GM23248 (cell line): ENCODE measurements around the gene SEC14L5. TPM values are rescaled to one million over a fixed set of nuclear protein-coding genes. Genes with fewer than 3 reads are reported as not detected.

ENCODE experiments used
- DNase-seq: peaks from one replicate; pipeline ENCODE4 v3.0.0-alpha.2; 2015
- H2AFZ ChIP-seq: fragments of 200-600 bp; sonication (generic); 2 replicates; pipeline ENCODE4 v1.6.1; 2016; ENCODE audit warnings: antibody characterized with exemption
- H3F3A ChIP-seq: fragments of 200-600 bp; sonication (generic); 2 replicates; pipeline ENCODE4 v1.6.1; 2016; ENCODE audit warnings: mild to moderate bottlenecking, antibody characterized with exemption, mixed run types; ENCODE audit not compliant: insufficient read depth
- H3K27ac ChIP-seq: fragments of 200-600 bp; sonication (generic); 2 replicates; pipeline ENCODE4 v1.5.1; 2016; ENCODE audit warnings: mild to moderate bottlenecking
- H3K27me3 ChIP-seq: fragments of 200-600 bp; sonication (generic); replicated peaks from 2 replicates; pipeline ENCODE4 v1.6.1; 2016; ENCODE audit warnings: mild to moderate bottlenecking; ENCODE audit not compliant: insufficient read depth
- H3K36me3 ChIP-seq: fragments of 200-600 bp; sonication (generic); 2 replicates; pipeline ENCODE4 v1.6.1; 2016; ENCODE audit warnings: low read depth, mild to moderate bottlenecking
- H3K4me1 ChIP-seq: fragments of 200-600 bp; sonication (generic); 2 replicates; pipeline ENCODE4 v1.6.1; 2016; ENCODE audit warnings: mild to moderate bottlenecking; ENCODE audit not compliant: insufficient read depth
- H3K4me2 ChIP-seq: fragments of 200-600 bp; sonication (generic); one replicate; pipeline ENCODE4 v1.6.1; 2016; ENCODE audit warnings: mild to moderate bottlenecking; ENCODE audit not compliant: unreplicated experiment
- H3K4me3 ChIP-seq: fragments of 200-600 bp; sonication (generic); 2 replicates; pipeline ENCODE4 v1.5.1; 2016; ENCODE audit warnings: mild to moderate bottlenecking
- H3K79me2 ChIP-seq: fragments of 200-600 bp; sonication (generic); 2 replicates; pipeline ENCODE4 v1.6.1; 2016; ENCODE audit warnings: mild to moderate bottlenecking; ENCODE audit not compliant: insufficient read depth
- H3K9ac ChIP-seq: fragments of 200-600 bp; sonication (generic); 2 replicates; pipeline ENCODE4 v1.6.1; 2016; ENCODE audit warnings: mild to moderate bottlenecking
- H3K9me2 ChIP-seq: fragments of 200-600 bp; sonication (generic); 2 replicates; pipeline ENCODE4 v1.6.1; 2016; ENCODE audit warnings: mixed run types, mild to moderate bottlenecking, moderate library complexity; ENCODE audit not compliant: insufficient read depth
- H3K9me3 ChIP-seq: fragments of 200-600 bp; sonication (generic); one replicate; pipeline ENCODE4 v1.6.1; 2017; ENCODE audit warnings: low read depth
- H4K20me1 ChIP-seq: fragments of 200-600 bp; sonication (generic); 2 replicates; pipeline ENCODE4 v1.6.0; 2016; ENCODE audit not compliant: insufficient read depth
- EZH2 ChIP-seq: fragments of 200-600 bp; sonication (generic); IDR thresholded peaks from 2 replicates; pipeline ENCODE4 v1.6.1; 2018; ENCODE audit warnings: antibody characterized with exemption, mild to moderate bottlenecking; ENCODE audit not compliant: insufficient read depth, poor library complexity, severe bottlenecking
- EZH2phosphoT487 ChIP-seq: fragments of 200-600 bp; sonication (generic); IDR thresholded peaks from 2 replicates; pipeline ENCODE4 v1.6.1; 2018; ENCODE audit warnings: antibody characterized with exemption, moderate library complexity, mild to moderate bottlenecking, low read depth; ENCODE audit not compliant: insufficient read depth
- WGBS, 2 experiments: methylation state at CpG; one replicate each; pipeline ENCODE4 v1.1.6; 2015 to 2017; ENCODE audit warnings: low lambda C conversion rate in 2 of 2, low coverage in 1 of 2; ENCODE audit errors: missing lambda C conversion rate in 2 of 2; 5-methylcytosine and 5-hydroxymethylcytosine counted together
- in situ Hi-C: fragments of 300-500 bp; cut with MboI; formaldehyde crosslinking; loops from 2 replicates; pipeline ENCODE4 v1.15.0; 2020
- polyA plus RNA-seq: library from polyadenylated mRNA; unstranded; fragments of >200 nt; fragmentation: Nextera tagmentation; extraction: Ambion mirVana; gene quantifications from 2 replicates; pipeline ENCODE4 v1.2.1, GENCODE V29; 2016
- total RNA-seq: library from RNA; depleted of rRNA; stranded (reverse); fragments of >200 nt; shearing (Covaris generic); gene quantifications from 2 replicates; pipeline ENCODE4 v1.2.3, GENCODE V29; 2014

Gene SEC14L5
- total and polyA plus RNA-seq, 2 experiments from 2014 or later = not detected

DNA sequence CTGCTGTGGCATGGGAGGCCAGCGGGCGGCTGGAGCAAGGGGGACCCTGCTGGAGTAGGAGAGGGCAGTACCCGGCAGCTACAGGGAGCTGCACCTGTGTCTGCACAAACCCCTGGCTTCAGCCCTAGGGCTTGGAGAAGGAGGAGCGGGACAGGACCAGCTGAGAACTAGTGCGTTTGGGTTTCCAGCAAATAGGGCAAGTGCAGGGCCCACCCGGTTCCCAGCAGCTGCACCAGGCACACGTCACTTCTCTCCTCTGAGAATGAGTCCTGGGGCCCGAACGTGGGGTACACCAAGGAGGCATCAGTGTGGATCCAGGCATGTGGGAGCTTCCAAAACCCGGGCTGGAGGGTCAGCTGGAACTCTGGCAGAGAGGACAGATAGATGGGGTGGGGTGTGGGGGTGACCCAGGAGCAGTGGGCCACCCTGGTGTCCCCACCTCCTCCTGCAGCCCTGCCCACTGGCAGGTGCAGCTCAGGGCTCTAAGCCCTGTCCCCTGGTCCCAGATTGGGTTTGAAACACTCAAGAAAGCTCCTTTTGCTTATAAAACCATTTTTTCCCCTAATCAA is 102.0 kb downstream of the SEC14L5 start:
- Histone ChIP-seq H2AFZ (no peak overlapping the region), H3K9me3 (no peaks in the 10 kb centered on the region), H3K27me3 (no peaks in the 10 kb centered on the region), H3K4me3 (no peak overlapping the region), H3K27ac (no peak overlapping the region), H3K4me2 (no peak overlapping the region), H3K9me2 (no peaks in the 10 kb centered on the region), H3K36me3 (no peaks in the 10 kb centered on the region), H3K9ac (no peak overlapping the region), H3K4me1 (no peaks in the 10 kb centered on the region), H4K20me1 (no peaks in the 10 kb centered on the region), H3F3A (no peaks in the 10 kb centered on the region), H3K79me2 (no peaks in the 10 kb centered on the region)
- in situ Hi-C loops = no loop called here
- no peak for DNase-seq
- 54 to 58% methylated on average over 9 to 10 of the region's 10 CpGs for WGBS, 2 experiments
- TF ChIP-seq EZH2 (no peak), EZH2phosphoT487 (no peak)

DNA sequence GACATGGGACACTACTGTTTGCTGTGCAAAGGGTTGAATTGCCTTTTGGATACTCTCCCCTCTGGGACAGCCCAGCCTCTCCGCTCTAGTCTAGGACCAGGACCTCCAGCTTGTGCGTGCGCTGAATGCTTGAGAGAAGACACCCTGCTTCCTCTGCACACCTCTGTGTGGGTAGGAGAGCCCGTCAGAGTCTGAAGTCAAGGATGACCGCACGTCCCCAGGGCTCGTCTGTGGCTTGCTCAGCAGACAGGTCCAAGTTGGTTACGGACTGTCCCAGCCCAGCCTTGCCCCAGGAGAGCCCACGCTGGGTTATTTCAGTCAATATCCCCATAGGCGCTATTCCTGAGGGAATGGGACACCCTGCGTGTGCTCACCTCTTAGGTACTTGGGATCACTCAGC is 103.9 kb downstream of the SEC14L5 start:
- 75 to 78% methylated on average over 10 to 11 of the region's 11 CpGs for WGBS, 2 experiments
- H3K79me2 ChIP-seq = no peaks in the 10 kb centered on the region
- H3K9me2 ChIP-seq = no peaks in the 10 kb centered on the region
- H3K9ac ChIP-seq = no peak overlapping the region
- no peaks in the 10 kb centered on the region for H4K20me1 ChIP-seq
- TF ChIP-seq EZH2phosphoT487 (no peak), EZH2 (no peak)
- in situ Hi-C loops = no loop called here
- no peaks in the 10 kb centered on the region for H3F3A ChIP-seq
- H3K4me1 ChIP-seq = no peaks in the 10 kb centered on the region
- no peaks in the 10 kb centered on the region for H3K36me3 ChIP-seq
- no peak overlapping the region for H3K4me3 ChIP-seq
- no peak overlapping the region for H3K27ac ChIP-seq
- DNase-seq = no peak
- H3K9me3 ChIP-seq = no peaks in the 10 kb centered on the region
- H3K4me2 ChIP-seq = no peak overlapping the region
- no peak overlapping the region for H2AFZ ChIP-seq
- H3K27me3 ChIP-seq = peaks cover 8% of the 10 kb centered on the region; the same call in 1 of the 2 replicates

DNA sequence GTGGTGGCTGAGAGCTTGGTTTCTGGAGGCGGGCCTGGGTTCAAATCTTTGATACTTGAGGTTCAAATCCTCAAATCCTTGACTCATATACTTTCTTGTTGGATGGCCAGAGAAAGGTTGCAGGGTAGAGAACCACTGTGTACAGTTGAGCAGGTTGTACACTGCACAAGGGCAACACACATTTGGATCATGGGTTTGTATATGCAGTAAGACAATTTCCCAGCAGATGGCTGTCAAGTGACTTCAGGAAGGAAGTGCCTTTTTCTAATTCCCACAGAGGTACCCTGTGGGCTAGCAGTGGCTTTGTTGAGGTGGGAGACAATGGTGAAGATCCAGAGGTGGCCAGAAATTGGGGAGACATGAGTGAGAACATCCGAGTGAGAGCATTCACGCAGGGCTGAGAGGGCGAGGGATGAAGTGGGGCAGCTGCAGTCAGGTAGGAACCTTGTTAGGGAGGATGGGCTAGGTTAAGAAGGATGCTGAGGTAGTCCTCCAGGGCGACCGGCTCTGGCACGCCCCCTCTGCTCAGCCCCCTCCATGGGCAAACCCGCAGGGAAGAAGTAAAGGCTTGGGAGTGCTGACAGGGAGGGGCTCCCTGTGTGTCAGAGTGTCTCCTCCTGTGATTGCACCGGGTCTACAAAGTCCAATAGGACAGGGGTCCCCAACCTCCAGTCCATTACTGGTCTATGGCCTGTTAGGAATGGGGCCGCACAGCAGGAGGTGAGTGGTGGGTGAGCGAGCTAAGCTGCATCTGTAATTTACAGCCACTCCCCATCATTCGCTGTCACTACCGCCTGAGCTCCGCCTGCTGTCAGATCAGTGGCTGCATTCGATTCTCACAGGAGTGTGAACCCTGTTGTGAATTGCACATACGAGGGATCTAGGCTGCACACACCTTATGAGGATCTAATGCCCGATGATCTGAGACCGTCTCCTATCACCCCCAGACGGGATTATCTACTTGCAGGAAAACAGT is 104.9 kb downstream of the SEC14L5 start:
- in situ Hi-C loops = no loop called here
- no peaks in the 10 kb centered on the region for H3K4me1 ChIP-seq
- no peaks in the 10 kb centered on the region for H3K79me2 ChIP-seq
- no peaks in the 10 kb centered on the region for H4K20me1 ChIP-seq
- H3K4me3 ChIP-seq = no peak overlapping the region
- no peak overlapping the region for H3K9ac ChIP-seq
- no peak overlapping the region for H3K27ac ChIP-seq
- peaks cover 8% of the 10 kb centered on the region; the same call in 1 of the 2 replicates for H3K27me3 ChIP-seq
- no peaks in the 10 kb centered on the region for H3F3A ChIP-seq
- H3K9me2 ChIP-seq = no peaks in the 10 kb centered on the region
- TF ChIP-seq EZH2 = no peak
- no peak for TF ChIP-seq EZH2phosphoT487
- 55 to 57% methylated on average over 19 of the region's 19 CpGs for WGBS, 2 experiments
- H2AFZ ChIP-seq = no peak overlapping the region
- H3K9me3 ChIP-seq = no peaks in the 10 kb centered on the region
- H3K4me2 ChIP-seq = no peak overlapping the region
- no peak for DNase-seq
- H3K36me3 ChIP-seq = no peaks in the 10 kb centered on the region

DNA sequence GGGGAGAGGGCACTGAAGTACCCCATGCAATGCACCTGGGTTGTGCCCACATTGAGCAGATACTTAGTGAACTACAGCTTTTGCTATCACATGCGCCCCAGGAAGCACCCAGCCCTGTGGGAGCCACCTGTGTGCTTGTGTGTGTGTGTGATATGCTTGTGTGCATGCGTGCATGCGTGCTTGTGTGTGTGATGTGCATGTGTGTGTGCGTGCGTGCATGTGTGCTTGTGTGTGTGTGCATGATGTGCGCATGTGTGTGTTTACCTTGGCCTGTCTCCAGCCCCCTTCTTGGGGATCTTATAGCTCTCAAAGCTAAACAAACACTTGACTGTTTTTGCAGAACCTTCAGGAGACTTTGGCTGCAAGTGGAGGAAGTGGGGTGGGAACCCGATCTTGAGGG is 106.8 kb downstream of the SEC14L5 start:
- H3K36me3 ChIP-seq = no peaks in the 10 kb centered on the region
- no peaks in the 10 kb centered on the region for H3K4me1 ChIP-seq
- in situ Hi-C loops = no loop called here
- H3K27ac ChIP-seq = no peak overlapping the region
- no peak for DNase-seq
- H3F3A ChIP-seq = no peaks in the 10 kb centered on the region
- H3K4me2 ChIP-seq = no peak overlapping the region
- WGBS, 2 experiments = 75 to 80% methylated on average over 7 of the region's 7 CpGs
- no peaks in the 10 kb centered on the region for H4K20me1 ChIP-seq
- H3K79me2 ChIP-seq = no peaks in the 10 kb centered on the region
- peaks cover 8% of the 10 kb centered on the region; the same call in 1 of the 2 replicates for H3K27me3 ChIP-seq
- H3K9me2 ChIP-seq = no peaks in the 10 kb centered on the region
- no peak overlapping the region for H2AFZ ChIP-seq
- H3K4me3 ChIP-seq = no peak overlapping the region
- H3K9me3 ChIP-seq = no peaks in the 10 kb centered on the region
- TF ChIP-seq EZH2phosphoT487 (no peak), EZH2 (no peak)
- no peak overlapping the region for H3K9ac ChIP-seq
